HG03045 (cell line): ENCODE data around the gene APOD.
"Not testable (repeated sequence)": the region's sequence is repeated elsewhere in the genome, so short reads cannot be mapped to it uniquely, and the experiment has no call there.

Source experiments
- ATAC-seq: cut with Tn5 transposase; IDR thresholded peaks from one replicate; pipeline ENCODE4 v1.9.1; 2021; ENCODE audit warnings: mild to moderate bottlenecking, moderate library complexity; ENCODE audit not compliant: unreplicated experiment

The APOD gene

GRCh38 chr3:195590381-195590780 lies 6.6 kb upstream of the APOD start:
- ATAC-seq, result not testable (repeated sequence)

GRCh38 chr3:195589796-195590195 lies 6.1 kb upstream of the APOD start:
- not testable (repeated sequence) for ATAC-seq

DNA sequence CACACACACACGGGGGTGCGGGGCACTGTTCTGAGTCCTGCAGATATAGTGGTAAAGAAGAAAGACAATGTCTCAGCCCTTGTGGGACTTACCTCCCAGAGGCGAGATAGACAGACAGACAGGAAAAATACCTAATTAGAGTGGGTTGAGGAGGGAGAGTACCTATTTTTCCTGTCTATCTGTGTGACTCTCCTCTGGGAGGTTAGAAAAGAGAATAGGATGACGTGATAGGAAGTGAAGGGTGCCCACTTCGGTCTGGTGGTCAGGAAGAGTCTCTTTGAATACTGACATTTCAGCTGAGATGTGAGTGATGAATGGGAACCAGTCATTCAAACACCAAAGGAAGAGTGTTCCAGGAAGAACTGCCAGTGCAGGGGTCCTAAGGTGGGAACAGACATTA lies 4.1 kb upstream of the APOD start:
- ATAC-seq, result no peak

DNA sequence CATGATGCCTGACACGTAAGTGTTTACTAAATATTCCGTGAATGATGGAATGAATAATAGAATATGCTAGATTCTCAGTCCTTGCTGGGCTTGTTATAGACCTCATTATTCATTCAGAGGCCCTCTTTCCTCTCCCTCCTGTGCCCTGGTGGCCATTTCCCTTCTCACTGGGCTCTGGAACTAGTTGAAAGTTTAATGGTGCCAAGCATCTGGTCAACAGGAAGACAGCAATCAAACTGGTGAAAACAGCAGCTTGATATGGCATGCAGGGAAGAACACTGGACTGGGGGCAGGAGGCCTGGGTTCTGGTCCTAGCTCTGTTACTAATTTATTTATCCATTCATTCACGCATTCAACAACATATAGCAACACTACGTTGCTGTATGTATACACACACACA lies 3.7 kb upstream of the APOD start:
- no peak for ATAC-seq

DNA sequence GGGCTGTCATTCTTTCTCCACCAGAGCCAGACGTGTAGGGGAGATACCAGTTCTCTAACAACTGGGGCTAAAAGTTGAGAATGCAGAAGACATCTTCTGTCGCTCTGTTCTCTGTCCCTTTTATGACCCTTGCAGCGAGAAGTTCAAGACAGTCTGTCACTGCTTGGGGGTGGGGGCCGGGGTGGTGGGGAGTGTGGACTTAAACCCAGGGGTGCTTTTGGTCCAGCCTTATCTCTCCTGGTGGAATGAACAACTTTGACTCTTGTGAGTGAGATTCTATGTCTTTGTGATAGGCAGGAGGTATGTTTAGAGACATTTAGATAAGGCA lies 767 bp upstream of the APOD start:
- no peak for ATAC-seq

GRCh38 chr3:195582947-195583346 lies 793 bp downstream of the APOD start:
- no peak for ATAC-seq

DNA sequence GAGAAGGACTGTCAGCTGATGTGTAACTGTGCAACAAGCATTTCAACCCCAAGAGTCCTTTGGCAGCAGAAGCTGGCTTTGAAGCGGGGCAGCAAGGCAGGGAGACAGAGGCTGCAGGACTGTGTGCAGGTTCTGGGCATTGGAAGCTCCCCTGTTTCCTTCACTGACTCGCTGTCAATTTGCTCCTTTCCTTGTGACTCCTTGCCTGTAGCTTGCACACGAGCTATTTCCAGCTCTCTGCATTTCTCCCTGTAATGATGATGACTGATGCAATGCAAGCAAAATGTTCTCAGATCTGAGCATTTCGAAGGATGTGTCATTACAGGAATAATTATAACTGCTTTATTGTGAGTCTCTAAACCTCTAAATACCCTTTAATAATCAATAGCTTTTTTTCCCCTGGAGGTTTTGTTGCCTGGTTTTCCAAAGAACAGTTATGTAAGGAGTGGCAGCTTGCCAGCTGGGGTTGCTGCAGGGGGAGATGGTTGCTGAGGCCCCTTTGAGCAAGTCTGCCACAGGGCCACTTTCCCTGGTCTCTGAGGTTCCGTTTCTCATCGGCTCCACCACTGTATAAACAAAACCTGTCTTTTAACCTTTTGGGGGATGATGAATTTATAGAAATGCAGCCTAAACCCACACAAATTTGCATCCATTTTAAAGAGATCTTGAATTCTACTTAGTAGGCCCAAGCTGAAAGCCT lies 2.8 kb downstream of the APOD start:
- no peak for ATAC-seq

- ATAC-seq, result no peak
Measured at GRCh38 chr3:195579281-195579680, 4.5 kb downstream of the APOD start.

GRCh38 chr3:195578565-195578964 lies 5.2 kb downstream of the APOD start:
- no peak for ATAC-seq

DNA sequence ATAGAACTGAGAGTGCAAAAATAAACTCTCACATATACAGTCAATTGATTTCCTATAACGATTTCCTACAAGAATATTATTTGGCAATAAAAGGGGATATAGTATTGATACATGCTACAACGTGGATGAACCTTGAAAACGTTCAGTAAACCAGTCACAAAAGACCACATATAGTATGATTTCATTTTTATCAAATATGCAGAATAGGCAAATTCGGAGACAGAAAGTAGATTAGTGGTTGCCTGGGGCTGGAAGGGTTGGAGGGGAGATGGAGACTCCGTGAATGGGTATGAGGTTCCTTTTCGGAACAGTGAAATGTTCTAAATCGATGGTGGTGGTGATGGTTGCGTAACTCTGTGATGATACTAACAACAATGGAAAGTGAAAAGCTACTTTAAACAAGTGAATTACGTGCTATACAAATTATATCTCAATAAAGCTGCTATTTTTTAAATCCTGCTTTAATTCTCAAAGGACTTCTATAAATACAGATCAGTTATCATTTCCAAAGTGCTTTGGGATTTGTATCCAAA lies 6.0 kb downstream of the APOD start:
- no peak for ATAC-seq

GRCh38 chr3:195574497-195575304 lies 9.0 kb downstream of the APOD start:
- ATAC-seq, result no peak

DNA sequence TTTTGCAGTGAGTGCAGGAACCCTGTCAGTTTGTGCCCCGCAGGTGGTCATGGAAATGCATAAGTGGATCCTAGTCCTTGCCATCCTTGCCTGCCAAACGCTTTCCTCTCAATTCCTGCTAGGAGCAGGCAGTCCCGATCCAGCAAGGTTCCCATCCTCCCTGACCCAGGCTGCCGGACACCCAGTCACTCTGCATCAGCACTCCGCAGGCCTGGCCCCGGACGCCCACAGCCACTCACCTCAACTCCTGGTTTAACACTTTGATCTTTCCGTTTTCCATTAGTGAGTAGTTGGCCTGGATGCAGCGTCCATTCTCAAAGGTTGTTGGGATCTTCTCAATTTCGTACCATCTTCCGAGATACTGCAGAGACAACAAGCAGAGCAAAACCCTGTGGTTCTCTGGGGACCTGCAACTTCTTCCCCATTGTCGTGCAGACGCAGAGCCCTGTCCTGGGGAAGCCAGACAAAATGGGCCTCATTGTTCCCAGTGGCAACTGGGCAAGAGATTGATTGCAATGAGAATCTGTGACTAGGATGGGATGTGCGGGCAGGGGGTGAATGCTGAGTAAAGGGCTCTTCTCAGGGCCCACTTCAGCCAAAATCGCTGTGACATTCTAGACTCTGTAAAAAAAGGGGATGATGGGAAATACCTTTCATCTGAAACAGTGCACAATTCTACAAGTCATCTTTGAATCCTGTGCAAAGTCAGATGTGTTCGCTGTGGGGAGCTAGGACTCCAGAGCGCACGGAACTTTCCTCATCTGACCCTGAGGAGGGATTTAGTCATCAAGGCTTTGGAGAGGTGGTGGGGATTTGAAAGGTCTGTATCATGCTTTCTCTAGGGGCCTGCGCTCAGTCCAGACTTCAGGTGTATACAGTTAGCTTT lies 9.9 kb downstream of the APOD start:
- no peak for ATAC-seq

GRCh38 chr3:195571361-195571760 lies 12.4 kb downstream of the APOD start:
- ATAC-seq, result no peak

GRCh38 chr3:195570912-195571311 lies 12.8 kb downstream of the APOD start:
- no peak for ATAC-seq

- ATAC-seq, result no peak
Measured at GRCh38 chr3:195570344-195570743, 13.4 kb downstream of the APOD start.

- no peak for ATAC-seq
Measured at GRCh38 chr3:195568630-195569029, 15.1 kb downstream of the APOD start.

DNA sequence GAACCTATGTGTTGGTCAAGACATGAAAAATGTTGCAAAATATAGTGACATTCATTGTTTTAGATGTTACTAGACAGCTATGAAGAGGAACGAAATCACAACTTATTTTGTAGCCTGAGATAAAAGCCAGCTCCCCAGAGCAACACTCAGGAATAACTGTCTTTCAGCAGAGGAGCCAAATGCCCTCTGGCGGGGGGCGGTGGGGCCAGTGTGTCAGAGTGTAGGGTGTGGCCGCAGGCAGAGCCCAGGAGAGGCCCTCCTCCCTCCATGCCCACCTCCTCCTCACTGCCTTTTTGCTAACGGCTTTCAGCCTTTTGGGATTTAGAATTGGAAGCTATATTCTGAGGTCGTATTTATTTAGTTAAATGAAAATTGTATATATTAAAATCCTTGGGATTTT lies 16.9 kb downstream of the APOD start:
- ATAC-seq, result no peak

DNA sequence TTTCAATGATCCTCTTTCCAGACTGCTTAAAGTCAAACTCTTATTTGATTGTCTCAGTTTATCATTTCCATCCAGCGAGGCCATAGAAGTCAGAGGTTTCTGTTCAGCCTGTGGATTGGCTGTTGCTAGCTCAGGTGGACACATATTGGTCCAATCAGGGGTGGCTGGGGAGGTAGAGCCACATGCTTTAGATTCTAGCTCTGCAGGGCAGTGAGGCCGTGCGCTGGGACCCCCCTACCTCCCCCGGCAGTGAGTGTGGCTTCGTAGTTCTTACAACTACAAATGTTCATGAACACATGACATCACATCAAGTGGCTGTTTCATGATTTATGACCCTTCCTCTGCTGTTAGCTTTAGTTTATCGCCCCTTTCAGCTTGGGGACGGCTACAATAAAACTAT lies 18.0 kb downstream of the APOD start:
- ATAC-seq, result no peak

DNA sequence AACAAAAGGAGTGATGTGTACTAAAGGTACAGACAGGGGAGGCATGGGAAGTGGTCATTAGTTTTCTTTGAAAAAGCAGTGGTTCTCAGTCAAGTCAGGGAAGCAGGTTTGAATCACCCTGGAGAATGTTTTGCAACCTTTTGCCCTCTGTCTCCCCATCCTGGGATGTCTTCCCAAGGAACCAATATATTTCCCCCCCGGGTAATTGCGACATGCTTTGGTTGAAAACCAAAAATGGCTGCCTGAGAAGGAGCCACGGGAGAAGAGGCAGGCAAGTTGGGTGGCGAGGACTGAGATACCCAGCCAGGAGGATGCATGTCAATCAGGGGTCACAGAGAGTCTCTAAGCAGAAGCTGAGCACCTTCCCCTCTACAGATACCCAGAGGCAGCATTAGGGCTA lies 20.4 kb downstream of the APOD start:
- no peak for ATAC-seq

- ATAC-seq, result no peak
Measured at GRCh38 chr3:195559723-195560409, 23.9 kb downstream of the APOD start.

GRCh38 chr3:195558602-195559001 lies 25.1 kb downstream of the APOD start:
- ATAC-seq, result no peak
